ENCODE measurements around the gene SHROOM3. TPM values are rescaled to one million over a fixed set of nuclear protein-coding genes. Genes with fewer than 3 reads are reported as not detected.

Gene SHROOM3
- total and polyA plus RNA-seq, 2 of the 13 experiments (the other 11 are each of a cell fraction or from before 2014, with no cell fraction given), result 0.01 TPM; not detected in 1

DNA sequence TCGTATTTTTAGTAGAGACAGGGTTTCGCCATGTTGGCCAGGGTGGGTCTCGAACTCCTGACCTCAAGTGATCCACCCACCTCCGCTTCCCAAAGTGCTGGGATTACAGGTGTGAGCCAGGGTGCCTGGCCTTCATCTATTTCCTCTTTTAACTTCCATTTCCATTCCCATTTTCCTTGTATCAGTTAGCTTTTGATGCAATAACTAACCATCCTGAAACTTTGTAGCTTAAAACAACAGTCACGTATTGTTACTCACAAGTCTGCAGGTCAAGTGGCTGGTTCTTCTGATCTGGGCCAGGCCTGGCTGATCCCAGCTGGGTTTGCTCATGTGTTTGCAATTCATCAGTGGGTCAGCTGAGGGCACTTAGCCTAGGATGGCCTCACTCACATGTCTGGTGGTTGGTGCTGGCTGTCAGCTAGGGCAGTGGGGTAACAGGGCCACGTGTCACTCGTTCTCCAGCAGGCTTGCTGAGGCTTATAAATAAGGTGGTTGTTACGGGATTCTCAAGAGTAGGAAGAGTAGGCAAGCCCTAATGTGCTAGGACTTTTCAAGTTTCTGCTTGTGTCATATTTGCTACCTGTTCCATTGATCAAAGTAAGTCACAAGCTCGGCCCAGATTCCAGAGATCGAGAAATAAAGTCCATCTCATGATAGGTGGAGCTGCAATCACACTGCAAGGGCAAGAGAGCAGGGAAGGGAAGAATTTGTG is 374.7 kb downstream of the SHROOM3 start (continued):
- TF ChIP-seq, protein P1, sequence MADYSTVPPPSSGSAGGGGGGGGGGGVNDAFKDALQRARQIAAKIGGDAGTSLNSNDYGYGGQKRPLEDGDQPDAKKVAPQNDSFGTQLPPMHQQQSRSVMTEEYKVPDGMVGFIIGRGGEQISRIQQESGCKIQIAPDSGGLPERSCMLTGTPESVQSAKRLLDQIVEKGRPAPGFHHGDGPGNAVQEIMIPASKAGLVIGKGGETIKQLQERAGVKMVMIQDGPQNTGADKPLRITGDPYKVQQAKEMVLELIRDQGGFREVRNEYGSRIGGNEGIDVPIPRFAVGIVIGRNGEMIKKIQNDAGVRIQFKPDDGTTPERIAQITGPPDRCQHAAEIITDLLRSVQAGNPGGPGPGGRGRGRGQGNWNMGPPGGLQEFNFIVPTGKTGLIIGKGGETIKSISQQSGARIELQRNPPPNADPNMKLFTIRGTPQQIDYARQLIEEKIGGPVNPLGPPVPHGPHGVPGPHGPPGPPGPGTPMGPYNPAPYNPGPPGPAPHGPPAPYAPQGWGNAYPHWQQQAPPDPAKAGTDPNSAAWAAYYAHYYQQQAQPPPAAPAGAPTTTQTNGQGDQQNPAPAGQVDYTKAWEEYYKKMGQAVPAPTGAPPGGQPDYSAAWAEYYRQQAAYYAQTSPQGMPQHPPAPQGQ (CRISPR knock-in tag; IDR thresholded peaks at IDR 0.05; ENCODE audit: borderline replicate concordance), result no peak
- no peak for TF ChIP-seq NFIC (IDR thresholded peaks at IDR 0.05; ENCODE audit: low read length)
- no peak for TF ChIP-seq TOE1 (CRISPR knock-in tag; IDR thresholded peaks at IDR 0.05)
- TF ChIP-seq, protein P2, sequence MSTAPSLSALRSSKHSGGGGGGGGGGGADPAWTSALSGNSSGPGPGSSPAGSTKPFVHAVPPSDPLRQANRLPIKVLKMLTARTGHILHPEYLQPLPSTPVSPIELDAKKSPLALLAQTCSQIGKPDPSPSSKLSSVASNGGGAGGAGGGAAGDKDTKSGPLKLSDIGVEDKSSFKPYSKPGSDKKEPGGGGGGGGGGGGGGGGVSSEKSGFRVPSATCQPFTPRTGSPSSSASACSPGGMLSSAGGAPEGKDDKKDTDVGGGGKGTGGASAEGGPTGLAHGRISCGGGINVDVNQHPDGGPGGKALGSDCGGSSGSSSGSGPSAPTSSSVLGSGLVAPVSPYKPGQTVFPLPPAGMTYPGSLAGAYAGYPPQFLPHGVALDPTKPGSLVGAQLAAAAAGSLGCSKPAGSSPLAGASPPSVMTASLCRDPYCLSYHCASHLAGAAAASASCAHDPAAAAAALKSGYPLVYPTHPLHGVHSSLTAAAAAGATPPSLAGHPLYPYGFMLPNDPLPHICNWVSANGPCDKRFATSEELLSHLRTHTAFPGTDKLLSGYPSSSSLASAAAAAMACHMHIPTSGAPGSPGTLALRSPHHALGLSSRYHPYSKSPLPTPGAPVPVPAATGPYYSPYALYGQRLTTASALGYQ (CRISPR knock-in tag; IDR thresholded peaks at IDR 0.05), result no peak
- TF ChIP-seq HMGA1 (CRISPR knock-in tag; conservative IDR thresholded peaks at IDR 0.05), result no peak
- TF ChIP-seq U2AF1 (optimal IDR thresholded peaks at IDR 0.05; ENCODE audit: low read depth, low read length), result no peak
- no peak for TF ChIP-seq PAX8 (CRISPR knock-in tag; IDR thresholded peaks at IDR 0.05; ENCODE audit: borderline replicate concordance)
- no peak for TF ChIP-seq ZNF780A (CRISPR knock-in tag; IDR thresholded peaks at IDR 0.05)
- TF ChIP-seq SAFB2 (CRISPR knock-in tag; IDR thresholded peaks at IDR 0.05; ENCODE audit: borderline replicate concordance, low read depth), result no peak
- no peak for TF ChIP-seq GLMP (CRISPR knock-in tag; IDR thresholded peaks at IDR 0.05; ENCODE audit: borderline replicate concordance)
- no peak for TF ChIP-seq EHMT2 (IDR thresholded peaks at IDR 0.05; ENCODE audit: borderline replicate concordance, low read depth, low read length)
- TF ChIP-seq, protein P3, sequence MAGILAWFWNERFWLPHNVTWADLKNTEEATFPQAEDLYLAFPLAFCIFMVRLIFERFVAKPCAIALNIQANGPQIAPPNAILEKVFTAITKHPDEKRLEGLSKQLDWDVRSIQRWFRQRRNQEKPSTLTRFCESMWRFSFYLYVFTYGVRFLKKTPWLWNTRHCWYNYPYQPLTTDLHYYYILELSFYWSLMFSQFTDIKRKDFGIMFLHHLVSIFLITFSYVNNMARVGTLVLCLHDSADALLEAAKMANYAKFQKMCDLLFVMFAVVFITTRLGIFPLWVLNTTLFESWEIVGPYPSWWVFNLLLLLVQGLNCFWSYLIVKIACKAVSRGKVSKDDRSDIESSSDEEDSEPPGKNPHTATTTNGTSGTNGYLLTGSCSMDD (CRISPR knock-in tag; IDR thresholded peaks at IDR 0.05), result no peak
- TF ChIP-seq ZNF292 (CRISPR knock-in tag; IDR thresholded peaks at IDR 0.05; ENCODE audit: borderline replicate concordance, low read depth), result peak; percentile 56; the same call in 1 of the 2 replicates
- TF ChIP-seq, protein P4, sequence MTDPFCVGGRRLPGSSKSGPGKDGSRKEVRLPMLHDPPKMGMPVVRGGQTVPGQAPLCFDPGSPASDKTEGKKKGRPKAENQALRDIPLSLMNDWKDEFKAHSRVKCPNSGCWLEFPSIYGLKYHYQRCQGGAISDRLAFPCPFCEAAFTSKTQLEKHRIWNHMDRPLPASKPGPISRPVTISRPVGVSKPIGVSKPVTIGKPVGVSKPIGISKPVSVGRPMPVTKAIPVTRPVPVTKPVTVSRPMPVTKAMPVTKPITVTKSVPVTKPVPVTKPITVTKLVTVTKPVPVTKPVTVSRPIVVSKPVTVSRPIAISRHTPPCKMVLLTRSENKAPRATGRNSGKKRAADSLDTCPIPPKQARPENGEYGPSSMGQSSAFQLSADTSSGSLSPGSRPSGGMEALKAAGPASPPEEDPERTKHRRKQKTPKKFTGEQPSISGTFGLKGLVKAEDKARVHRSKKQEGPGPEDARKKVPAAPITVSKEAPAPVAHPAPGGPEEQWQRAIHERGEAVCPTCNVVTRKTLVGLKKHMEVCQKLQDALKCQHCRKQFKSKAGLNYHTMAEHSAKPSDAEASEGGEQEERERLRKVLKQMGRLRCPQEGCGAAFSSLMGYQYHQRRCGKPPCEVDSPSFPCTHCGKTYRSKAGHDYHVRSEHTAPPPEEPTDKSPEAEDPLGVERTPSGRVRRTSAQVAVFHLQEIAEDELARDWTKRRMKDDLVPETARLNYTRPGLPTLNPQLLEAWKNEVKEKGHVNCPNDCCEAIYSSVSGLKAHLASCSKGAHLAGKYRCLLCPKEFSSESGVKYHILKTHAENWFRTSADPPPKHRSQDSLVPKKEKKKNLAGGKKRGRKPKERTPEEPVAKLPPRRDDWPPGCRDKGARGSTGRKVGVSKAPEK (CRISPR knock-in tag; IDR thresholded peaks at IDR 0.05; ENCODE audit: borderline replicate concordance), result no peak
- no peak for TF ChIP-seq ZNF580 (CRISPR knock-in tag; IDR thresholded peaks at IDR 0.05; ENCODE audit: borderline replicate concordance, low read depth)
- no peak for TF ChIP-seq FOXO1 (CRISPR knock-in tag; IDR thresholded peaks at IDR 0.05)
- TF ChIP-seq ELF3 (CRISPR knock-in tag; IDR thresholded peaks at IDR 0.05), result no peak
- no peak for TF ChIP-seq ZNF589 (CRISPR knock-in tag; conservative IDR thresholded peaks at IDR 0.05)
- TF ChIP-seq ZNF629 (CRISPR knock-in tag; conservative IDR thresholded peaks at IDR 0.05), result 0 out of 2 replicates have a peak, but pooled peaks have one; percentile 12
- TF ChIP-seq DPF2 (CRISPR knock-in tag; IDR thresholded peaks at IDR 0.05; ENCODE audit: borderline replicate concordance, low read depth), result no peak

All from HepG2 (cell line).